ENCODE data around the gene JAKMIP1. TPM values are rescaled to one million over a fixed set of nuclear protein-coding genes. Genes with fewer than 3 reads are reported as not detected.
"Not testable (repeated sequence)": the region's sequence is repeated elsewhere in the genome, so short reads cannot be mapped to it uniquely, and the experiment has no call there.

Gene JAKMIP1
- total RNA-seq, 1 experiment from 2014 or later, result 0.21 TPM

- no peak for DNase-seq (ENCODE audit: low spot score)
These were observed 186.8 kb downstream of the JAKMIP1 start for GRCh38 chr4:6013564-6013963.

GRCh38 chr4:6012200-6012599 lies 188.1 kb downstream of the JAKMIP1 start:
- DNase-seq (ENCODE audit: low spot score), result no peak

GRCh38 chr4:6011686-6012085 lies 188.7 kb downstream of the JAKMIP1 start:
- DNase-seq (ENCODE audit: low spot score), result peak; percentile 42

- no peak for DNase-seq (ENCODE audit: low spot score)
These were observed 189.1 kb downstream of the JAKMIP1 start for GRCh38 chr4:6011271-6011671.

GRCh38 chr4:6010789-6011188 lies 189.6 kb downstream of the JAKMIP1 start:
- DNase-seq (ENCODE audit: low spot score), result no peak

GRCh38 chr4:6009452-6009851 lies 190.9 kb downstream of the JAKMIP1 start:
- no peak for DNase-seq (ENCODE audit: low spot score)

GRCh38 chr4:6008766-6009385 lies 191.5 kb downstream of the JAKMIP1 start:
- no peak for DNase-seq (ENCODE audit: low spot score)

- no peak for DNase-seq (ENCODE audit: low spot score)
These were observed 192.2 kb downstream of the JAKMIP1 start for GRCh38 chr4:6008092-6008551.

- DNase-seq (ENCODE audit: low spot score), result no peak
These were observed 195.2 kb downstream of the JAKMIP1 start for GRCh38 chr4:6005175-6005574.

- not testable (repeated sequence) for DNase-seq (ENCODE audit: low spot score)
These were observed 196.9 kb downstream of the JAKMIP1 start for GRCh38 chr4:6003485-6003884.

- DNase-seq (ENCODE audit: low spot score), result no peak
These were observed 197.4 kb downstream of the JAKMIP1 start for GRCh38 chr4:6002926-6003325.

- DNase-seq (ENCODE audit: low spot score), result no peak
These were observed 197.9 kb downstream of the JAKMIP1 start for GRCh38 chr4:6002492-6002833.

- DNase-seq (ENCODE audit: low spot score), result no peak
These were observed 198.5 kb downstream of the JAKMIP1 start for GRCh38 chr4:6001680-6002491.

GRCh38 chr4:5999830-6000365 lies 200.5 kb downstream of the JAKMIP1 start:
- no peak for DNase-seq (ENCODE audit: low spot score)

GRCh38 chr4:5999356-5999755 lies 201.0 kb downstream of the JAKMIP1 start:
- no peak for DNase-seq (ENCODE audit: low spot score)

- DNase-seq (ENCODE audit: low spot score), result peak; percentile 70
These were observed 201.9 kb downstream of the JAKMIP1 start for GRCh38 chr4:5998333-5998936.

GRCh38 chr4:5996641-5997040 lies 203.7 kb downstream of the JAKMIP1 start:
- DNase-seq (ENCODE audit: low spot score), result no peak

GRCh38 chr4:5995901-5996623 lies 204.3 kb downstream of the JAKMIP1 start:
- DNase-seq (ENCODE audit: low spot score), result no peak

- no peak for DNase-seq (ENCODE audit: low spot score)
These were observed 206.2 kb downstream of the JAKMIP1 start for GRCh38 chr4:5993876-5994811.

- not testable (repeated sequence) for DNase-seq (ENCODE audit: low spot score)
These were observed 207.0 kb downstream of the JAKMIP1 start for GRCh38 chr4:5993346-5993745.

GRCh38 chr4:5992828-5993321 lies 207.5 kb downstream of the JAKMIP1 start:
- no peak for DNase-seq (ENCODE audit: low spot score)

Data from H4 (cell line).